ENCODE measurements around the gene D2HGDH.
"Not testable (repeated sequence)": the region's sequence is repeated elsewhere in the genome, so short reads cannot be mapped to it uniquely, and the experiment has no call there.

GRCh38 chr2:241732513-241733186 is 1.8 kb upstream of the D2HGDH start:
- TF ChIP-seq CTCF (conservative IDR thresholded peaks at IDR 0.05 in 1 of 2, IDR thresholded peaks at IDR 0.05 in 1 of 2; ENCODE audit: extremely low read depth in 1 of 2, insufficient read depth in 1 of 2, low read depth in 1 of 2, low read length in 2 of 2) = peak; percentile 13 to 41
- TF ChIP-seq EZH2 (IDR thresholded peaks at IDR 0.05; ENCODE audit: borderline replicate concordance, low read length) = not testable (repeated sequence)

Measured in mammary epithelial cell (primary cell).